OCI-LY1 (cell line): ENCODE data around the gene TRPM4.

Experiments
- CTCF ChIP-seq: fragments of 200-600 bp; sonication (generic), shearing (Covaris generic); IDR thresholded peaks from 2 replicates; pipeline ENCODE4 v1.5.1; 2017; ENCODE audit warnings: mild to moderate bottlenecking, antibody characterized with exemption, low read length, moderate library complexity, mixed read lengths
- EZH2 ChIP-seq: fragments of 200-600 bp; sonication (generic), shearing (Covaris generic); IDR thresholded peaks from 2 replicates; pipeline ENCODE4 v1.8.0; 2017; ENCODE audit warnings: borderline replicate concordance, mixed run types, mild to moderate bottlenecking, antibody characterized with exemption, low read length, moderate library complexity, mixed read lengths

GRCh38 chr19:49173198-49173597 lies 15.6 kb downstream of the TRPM4 start:
- TF ChIP-seq CTCF (no peak), EZH2 (no peak)
